Uterus (tissue), 4 donors: ENCODE measurements around the gene DIO3. TPM values are rescaled to one million over a fixed set of nuclear protein-coding genes. Genes with fewer than 3 reads are reported as not detected.

ENCODE experiments used
- DNase-seq, 2 donors: peaks; one replicate each; pipeline ENCODE4 v3.0.0-alpha.2; 2019 to 2020
- H3K27ac ChIP-seq, 2 donors: fragments of 200-600 bp; sonication (generic); 1 replicate in 1 of 2; 2 replicates in 1 of 2; pipeline ENCODE4 v1.5.1; 2016 to 2018
- H3K27me3 ChIP-seq, 2 donors: fragments of 200-600 bp; sonication (generic); one replicate each; pipeline ENCODE4 v1.5.1; 2018 to 2019; ENCODE audit warnings: control low read depth in 1 of 2
- H3K36me3 ChIP-seq, 2 donors: fragments of 200-600 bp; sonication (generic); one replicate each; pipeline ENCODE4 v1.5.1; 2019; ENCODE audit warnings: control low read depth in 1 of 2
- H3K4me1 ChIP-seq, 2 donors: fragments of 200-600 bp; sonication (generic); one replicate each; pipeline ENCODE4 v1.5.1; 2018 to 2019; ENCODE audit warnings: control low read depth in 1 of 2
- H3K4me3 ChIP-seq, 2 donors: fragments of 200-600 bp; sonication (generic); 1 replicate in 1 of 2; 2 replicates in 1 of 2; pipeline ENCODE4 v1.5.1; 2018 to 2019; ENCODE audit warnings: mild to moderate bottlenecking in 1 of 2
- H3K9me3 ChIP-seq, 2 donors: fragments of 200-600 bp; sonication (generic); one replicate each; pipeline ENCODE4 v1.5.1; 2019; ENCODE audit warnings: control low read depth in 1 of 2
- CTCF ChIP-seq, 4 experiments: fragments of 200-600 bp in 2 of 4; fragments of 450-650 bp in 2 of 4; sonication (generic) in 2 of 4; IDR thresholded peaks; one replicate each; pipeline ENCODE4 v1.5.1; 2016 to 2019; ENCODE audit warnings: antibody characterized with exemption in 4 of 4, mild to moderate bottlenecking in 2 of 4, moderate library complexity in 1 of 4
- POLR2A ChIP-seq, 2 donors: fragments of 450-650 bp; IDR thresholded peaks; one replicate each; pipeline ENCODE4 v1.6.1; 2016; ENCODE audit warnings: antibody characterized with exemption in 2 of 2, mild to moderate bottlenecking in 1 of 2, moderate library complexity in 1 of 2
- intact Hi-C: fragments of 100-400 bp; cut with DNase I; formaldehyde crosslinking; loops from one replicate; pipeline ENCODE4 v1.15.1; 2023; ENCODE audit warnings: low total_unique reads
- total RNA-seq, 4 donors: library from RNA; depleted of rRNA in 3 of 4; stranded (reverse); fragments of >200 nt in 3 of 4; gene quantifications; one replicate each; pipeline versions ENCODE4 v1.1.0 to v1.2.4, GENCODE V29; 2014 to 2023
- donor health status: DM: yes; HTN: yes; CAD: no.

Gene DIO3
- total RNA-seq, 4 donors from 2014 or later = 0.26 to 9.0 (median 5.5) TPM

DNA sequence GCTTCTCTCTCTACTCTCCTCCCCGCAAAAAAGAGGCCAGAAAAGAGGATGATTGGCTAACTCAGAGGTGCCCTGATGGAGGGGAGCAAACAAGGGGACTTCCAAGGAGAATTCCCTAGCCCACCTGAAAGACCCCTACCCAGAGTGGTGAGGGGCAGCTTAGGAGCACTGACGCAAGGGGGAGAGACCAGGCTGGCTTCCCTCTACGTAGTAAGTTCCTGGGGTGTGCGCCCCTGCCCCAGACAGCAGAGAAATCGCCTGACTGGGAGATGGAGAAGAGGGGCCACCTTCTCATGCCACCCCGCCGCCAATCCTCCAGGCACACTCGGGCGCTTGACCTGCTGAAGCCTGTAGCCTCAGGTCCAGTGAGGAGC lies 2.1 kb upstream of the DIO3 start:
- Histone ChIP-seq H3K4me1 (no peaks in the 10 kb centered on the region), H3K27ac (peak overlapping the region; percentile 75 to 86), H3K9me3 (peaks cover 0 to 5% of the 10 kb centered on the region in 2 donors), H3K36me3 (no peaks in the 10 kb centered on the region), H3K27me3 (peaks cover 14 to 25% of the 10 kb centered on the region in 2 donors), H3K4me3 (peak overlapping the region; percentile 53 to 74)
- intact Hi-C loops = no loop called here
- no peak for DNase-seq
- TF ChIP-seq CTCF (IDR thresholded peaks at IDR 0.05) (no peak), POLR2A (IDR thresholded peaks at IDR 0.05) (no peak)

GRCh38 chr14:101559624-101560533 lies 1.4 kb upstream of the DIO3 start:
- Histone ChIP-seq H3K27ac (peak overlapping the region; percentile 75 to 86), H3K9me3 (peaks cover 0 to 5% of the 10 kb centered on the region in 2 donors), H3K27me3 (peaks cover 16 to 25% of the 10 kb centered on the region in 2 donors), H3K4me3 (peak overlapping the region; percentile 53 to 74), H3K36me3 (no peaks in the 10 kb centered on the region), H3K4me1 (no peaks in the 10 kb centered on the region)
- no peak for TF ChIP-seq POLR2A (IDR thresholded peaks at IDR 0.05)
- TF ChIP-seq CTCF (IDR thresholded peaks at IDR 0.05) = peak; percentile 16 to 71 (median 58)
- DNase-seq = peak; percentile 55 to 70
- intact Hi-C loops = no loop called here

DNA sequence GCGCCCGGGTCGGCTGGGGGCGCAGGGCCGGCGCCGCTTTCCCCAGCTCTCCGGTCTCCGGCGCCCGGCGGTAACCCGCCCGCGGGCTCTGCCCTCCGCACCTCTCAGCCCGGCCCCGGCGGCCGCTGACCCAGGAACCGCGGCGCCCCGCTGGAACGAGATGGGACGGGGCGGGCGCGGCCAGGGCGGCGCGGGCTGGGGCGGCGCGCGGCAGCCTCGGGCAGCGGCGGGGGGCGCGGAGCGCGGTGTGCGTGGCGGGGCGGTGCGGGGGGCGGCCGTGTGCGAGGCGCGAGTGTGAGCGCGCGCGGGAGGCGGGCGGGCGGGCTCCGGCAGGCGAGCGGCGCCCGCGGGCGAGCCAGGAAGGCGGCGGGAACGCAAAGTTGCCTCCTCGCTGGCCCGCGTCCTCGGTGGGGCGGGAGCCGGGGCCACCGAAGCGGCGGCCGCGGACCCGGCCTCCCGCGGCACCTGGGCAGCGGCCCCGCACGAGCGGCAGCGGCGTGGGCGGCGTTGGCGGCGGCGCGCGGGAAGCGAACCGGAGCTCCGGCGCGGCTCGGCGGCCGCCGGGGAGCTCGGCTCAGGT lies 671 bp upstream of the DIO3 start:
- Histone ChIP-seq H3K27me3 (peaks cover 17 to 27% of the 10 kb centered on the region in 2 donors), H3K27ac (peak overlapping the region; percentile 75 to 86), H3K36me3 (no peaks in the 10 kb centered on the region), H3K4me3 (peak overlapping the region; percentile 53 to 74), H3K4me1 (no peaks in the 10 kb centered on the region), H3K9me3 (peaks cover 0 to 5% of the 10 kb centered on the region in 2 donors)
- intact Hi-C loops = no loop called here
- TF ChIP-seq POLR2A (IDR thresholded peaks at IDR 0.05) (no peak), CTCF (IDR thresholded peaks at IDR 0.05) (no peak)
- DNase-seq = no peak

DNA sequence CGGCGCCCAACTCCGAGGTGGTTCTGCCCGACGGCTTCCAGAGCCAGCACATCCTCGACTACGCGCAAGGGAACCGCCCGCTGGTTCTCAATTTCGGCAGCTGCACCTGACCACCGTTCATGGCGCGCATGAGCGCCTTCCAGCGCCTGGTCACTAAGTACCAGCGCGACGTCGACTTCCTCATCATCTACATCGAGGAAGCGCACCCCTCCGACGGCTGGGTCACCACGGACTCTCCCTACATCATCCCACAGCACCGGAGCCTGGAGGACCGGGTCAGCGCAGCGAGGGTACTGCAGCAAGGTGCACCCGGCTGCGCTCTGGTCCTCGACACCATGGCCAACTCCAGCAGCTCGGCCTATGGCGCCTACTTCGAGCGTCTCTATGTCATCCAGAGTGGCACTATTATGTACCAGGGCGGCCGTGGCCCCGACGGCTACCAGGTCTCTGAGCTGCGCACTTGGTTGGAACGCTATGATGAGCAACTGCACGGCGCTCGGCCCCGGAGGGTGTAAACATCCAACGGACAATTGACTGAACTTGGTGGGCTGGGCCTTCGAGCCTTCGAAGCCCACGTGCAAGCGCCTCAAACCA lies 699 bp downstream of the DIO3 start:
- H3K4me3 ChIP-seq = no peak overlapping the region
- H3K9me3 ChIP-seq = peaks cover 0 to 5% of the 10 kb centered on the region in 2 donors
- H3K36me3 ChIP-seq = no peaks in the 10 kb centered on the region
- no peak for DNase-seq
- H3K27me3 ChIP-seq = peaks cover 17 to 30% of the 10 kb centered on the region in 2 donors
- H3K27ac ChIP-seq = no peak overlapping the region
- TF ChIP-seq CTCF (IDR thresholded peaks at IDR 0.05) (no peak), POLR2A (IDR thresholded peaks at IDR 0.05) (no peak)
- intact Hi-C loops = no loop called here
- no peaks in the 10 kb centered on the region for H3K4me1 ChIP-seq
